HG03066 (cell line): ENCODE measurements around the gene MCAM.

ENCODE experiments used
- ATAC-seq: cut with Tn5 transposase; IDR thresholded peaks from one replicate; pipeline ENCODE4 v1.9.1; 2021; ENCODE audit warnings: low read depth; ENCODE audit not compliant: unreplicated experiment

Gene MCAM

GRCh38 chr11:119316729-119317591 lies at the start of gene MCAM:
Gene MCAM (minus strand): TSS chr11:119317130. CDS start chr11:119317101, 29 bp downstream.
- ATAC-seq = no peak

- no peak for ATAC-seq
Observed at GRCh38 chr11:119365071-119365591, 48.2 kb upstream of the MCAM start.

GRCh38 chr11:119363851-119364590 lies 47.1 kb upstream of the MCAM start:
- no peak for ATAC-seq

GRCh38 chr11:119363081-119363850 lies 46.3 kb upstream of the MCAM start:
- ATAC-seq = no peak

GRCh38 chr11:119362741-119363080 lies 45.8 kb upstream of the MCAM start:
- ATAC-seq = no peak

GRCh38 chr11:119361941-119362725 lies 45.2 kb upstream of the MCAM start:
- ATAC-seq = no peak

GRCh38 chr11:119361056-119361787 lies 44.3 kb upstream of the MCAM start:
- ATAC-seq = no peak

GRCh38 chr11:119359365-119360214 lies 42.7 kb upstream of the MCAM start:
- ATAC-seq = no peak

GRCh38 chr11:119357074-119357473 lies 40.1 kb upstream of the MCAM start:
- ATAC-seq = no peak

- ATAC-seq = peak; percentile 75
Observed at GRCh38 chr11:119356349-119357031, 39.6 kb upstream of the MCAM start.

- ATAC-seq = no peak
Observed at GRCh38 chr11:119355091-119355843, 38.3 kb upstream of the MCAM start.

- no peak for ATAC-seq
Observed at GRCh38 chr11:119352857-119353260, 35.9 kb upstream of the MCAM start.

GRCh38 chr11:119351232-119351631 lies 34.3 kb upstream of the MCAM start:
- ATAC-seq = no peak

GRCh38 chr11:119350302-119350701 lies 33.4 kb upstream of the MCAM start:
- no peak for ATAC-seq

- ATAC-seq = no peak
Observed at GRCh38 chr11:119347940-119348605, 31.1 kb upstream of the MCAM start.

- no peak for ATAC-seq
Observed at GRCh38 chr11:119347242-119347641, 30.3 kb upstream of the MCAM start.

- no peak for ATAC-seq
Observed at GRCh38 chr11:119346605-119347004, 29.7 kb upstream of the MCAM start, which contains the start of gene MFRP. Gene MFRP (minus strand): TSS chr11:119346705. CDS start chr11:119346513, 192 bp downstream.
